ENCODE results near the gene COL6A2. TPM values are rescaled to one million over a fixed set of nuclear protein-coding genes. Genes with fewer than 3 reads are reported as not detected.

COL6A2 gene
- total RNA-seq, 1 experiment from 2014 or later, result 129 TPM

DNA sequence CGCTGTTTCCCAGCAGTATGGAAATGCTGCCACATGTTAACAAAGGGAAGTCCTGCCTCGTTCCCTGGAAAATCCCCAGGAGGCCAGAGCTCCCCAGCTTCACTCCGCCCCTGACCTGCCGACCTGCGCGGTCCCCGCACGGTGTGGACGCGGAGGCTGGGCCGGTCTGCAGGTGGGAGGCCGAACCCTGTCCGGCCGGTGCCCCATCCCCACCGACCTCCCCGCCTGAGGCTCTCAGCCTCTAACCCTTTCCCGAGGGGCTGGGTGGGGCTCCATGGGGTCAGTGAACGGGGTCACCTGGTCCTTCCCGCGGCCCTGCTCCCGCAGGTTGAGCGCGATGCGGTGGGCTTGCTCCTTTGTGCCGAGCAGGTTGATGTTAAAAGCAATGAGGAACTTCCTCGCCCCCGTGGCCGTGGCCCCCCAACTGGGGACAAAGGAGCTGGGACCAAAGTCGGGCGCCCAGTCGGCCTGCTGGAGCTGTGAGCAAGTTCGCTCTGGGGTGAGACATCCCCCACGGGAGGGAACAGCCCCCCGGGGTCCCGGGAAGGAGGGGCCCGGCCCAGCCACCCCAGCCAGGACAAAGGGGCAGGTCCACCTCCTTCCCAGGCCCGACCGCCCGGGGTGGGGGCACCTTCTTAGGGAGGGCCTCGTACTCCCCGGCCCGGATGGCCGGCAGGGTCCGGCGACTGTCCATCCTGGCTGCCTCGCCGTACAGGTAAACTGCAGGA, 53.5 kb downstream of the COL6A2 start:
- no peak overlapping the region for H3K18ac ChIP-seq (ENCODE audit: insufficient read length, low read depth, low read length)
- H3K56ac ChIP-seq (ENCODE audit: insufficient read length, low read depth, low read length), result no peak overlapping the region
- H3K4me3 Mint-ChIP-seq, result no peak overlapping the region
- no peak overlapping the region for H3T11ph ChIP-seq (ENCODE audit: low read length)
- no peak overlapping the region for H3K14ac ChIP-seq (ENCODE audit: insufficient read depth, low read length)
- DNase-seq, result peak; percentile 27
- no peak overlapping the region for H2AFZ ChIP-seq (ENCODE audit: low read length)
- H2BK12ac ChIP-seq (ENCODE audit: insufficient read length, low read depth, low read length), result no peak overlapping the region
- no peak overlapping the region for H3K9ac ChIP-seq (ENCODE audit: extremely low read depth, insufficient read length, low read length)
- no peak overlapping the region for H2BK5ac ChIP-seq (ENCODE audit: insufficient read length, low read length)
- no peaks in the 10 kb centered on the region for H3K79me2 ChIP-seq (ENCODE audit: insufficient read depth, low read length)
- H3K9me3 Mint-ChIP-seq, result peaks cover 2 to 3% of the 10 kb centered on the region in 2 experiments; a peak in 2 of 5 replicates
- H3K79me1 ChIP-seq (ENCODE audit: insufficient read depth, low read depth, low read length, poor library complexity, severe bottlenecking), result no peaks in the 10 kb centered on the region
- H3K4me1 Mint-ChIP-seq, result peaks cover 11 to 16% of the 10 kb centered on the region in 2 experiments
- no peak overlapping the region for H4K91ac ChIP-seq (ENCODE audit: insufficient read length, low read depth, low read length)
- no peak overlapping the region for H3K27ac ChIP-seq (ENCODE audit: insufficient read length, low read depth, low read length)
- no peak overlapping the region for H4K5ac ChIP-seq (ENCODE audit: insufficient read length, low read depth, low read length)
- H3K27me3 ChIP-seq (ENCODE audit: insufficient read depth, low read length), result no peaks in the 10 kb centered on the region
- no peak overlapping the region for H2AK5ac ChIP-seq (ENCODE audit: insufficient read length, low read length)
- H2BK120ac ChIP-seq (ENCODE audit: low read depth, low read length, poor library complexity, severe bottlenecking), result no peak overlapping the region
- no peaks in the 10 kb centered on the region for H3K9me3 ChIP-seq (ENCODE audit: control insufficient read depth, low read depth, low read length)
- H2BK20ac ChIP-seq (ENCODE audit: low read depth, low read length, poor library complexity, severe bottlenecking), result no peak overlapping the region
- H3K27me3 Mint-ChIP-seq (ENCODE audit: low read depth), result no peaks in the 10 kb centered on the region
- WGBS (ENCODE audit: extremely low coverage, insufficient read length, low lambda C conversion rate), result no CpG with 5 or more reads among the region's 47 CpGs
- H3K23ac ChIP-seq (ENCODE audit: insufficient read length, low read depth, low read length), result no peak overlapping the region
- no peak overlapping the region for H4K8ac ChIP-seq (replicated peaks; ENCODE audit: insufficient read length, low read depth, low read length)
- H3K4ac ChIP-seq (ENCODE audit: low read depth, low read length), result no peak overlapping the region
- H3K4me2 ChIP-seq (ENCODE audit: insufficient read depth, insufficient read length, low read length), result no peak overlapping the region
- no peak overlapping the region for H2BK15ac ChIP-seq (ENCODE audit: low read depth, low read length)
- H3K4me1 ChIP-seq (ENCODE audit: insufficient read depth, low read length), result no peaks in the 10 kb centered on the region; the same call in 1 of the 2 replicates
- no peaks in the 10 kb centered on the region for H3K23me2 ChIP-seq (ENCODE audit: insufficient read length, low read depth, low read length, poor library complexity, severe bottlenecking)
- H3K27ac Mint-ChIP-seq, result no peak overlapping the region
- peaks cover 0 to 1% (median 0%) of the 10 kb centered on the region in 3 experiments; a peak in 1 of 7 replicates for H3K36me3 Mint-ChIP-seq (ENCODE audit: insufficient read depth in 1 of 3, low read depth in 3 of 3)
- H4K20me1 ChIP-seq (ENCODE audit: control insufficient read depth, insufficient read depth, insufficient read length), result no peaks in the 10 kb centered on the region
- no peak for TF ChIP-seq CTCF (conservative IDR thresholded peaks at IDR 0.05)

Data from H9 (cell line).